Ishikawa (cell line): ENCODE results near the gene SLC44A2.

Source experiments
- CEBPB ChIP-seq: IDR thresholded peaks from 2 replicates; pipeline ENCODE4 v1.6.1; 2012
- CREB1 ChIP-seq: IDR thresholded peaks from 2 replicates; pipeline ENCODE4 v1.6.1; 2012; ENCODE audit warnings: low read depth
- EGR1 ChIP-seq: IDR thresholded peaks from 2 replicates; pipeline ENCODE4 v1.6.1; 2012
- EP300 ChIP-seq: IDR thresholded peaks from 2 replicates; pipeline ENCODE4 v1.6.1; 2012; ENCODE audit warnings: borderline replicate concordance
- FOXM1 ChIP-seq: IDR thresholded peaks from 2 replicates; pipeline ENCODE4 v1.6.1; 2012; ENCODE audit warnings: low read depth, borderline replicate concordance
- NFIC ChIP-seq: IDR thresholded peaks from 2 replicates; pipeline ENCODE4 v1.6.1; 2012
- RAD21 ChIP-seq: IDR thresholded peaks from 2 replicates; pipeline ENCODE4 v1.6.1; 2012; ENCODE audit warnings: low read depth
- TAF1 ChIP-seq: IDR thresholded peaks from 2 replicates; pipeline ENCODE4 v1.6.1; 2012; ENCODE audit warnings: low read depth, mild to moderate bottlenecking
- TCF12 ChIP-seq: IDR thresholded peaks from 2 replicates; pipeline ENCODE4 v1.6.1; 2012; ENCODE audit warnings: low read depth
- TEAD4 ChIP-seq: IDR thresholded peaks from 2 replicates; pipeline ENCODE4 v1.6.1; 2012
- YY1 ChIP-seq: IDR thresholded peaks from 2 replicates; pipeline ENCODE4 v1.6.1; 2012; ENCODE audit warnings: low read depth
- ZBTB7A ChIP-seq: IDR thresholded peaks from 2 replicates; pipeline ENCODE4 v1.6.1; 2012; ENCODE audit warnings: low read depth
- TF ChIP-seq, protein P1 (sequence below): IDR thresholded peaks from 2 replicates; pipeline ENCODE4 v1.6.1; 2012
- TF ChIP-seq, protein P2 (sequence below): IDR thresholded peaks from 2 replicates; pipeline ENCODE4 v1.6.1; 2012; ENCODE audit warnings: low read depth, mild to moderate bottlenecking
- TF ChIP-seq, protein P3 (sequence below): IDR thresholded peaks from 2 replicates; pipeline ENCODE4 v1.6.1; 2012

Gene SLC44A2

DNA sequence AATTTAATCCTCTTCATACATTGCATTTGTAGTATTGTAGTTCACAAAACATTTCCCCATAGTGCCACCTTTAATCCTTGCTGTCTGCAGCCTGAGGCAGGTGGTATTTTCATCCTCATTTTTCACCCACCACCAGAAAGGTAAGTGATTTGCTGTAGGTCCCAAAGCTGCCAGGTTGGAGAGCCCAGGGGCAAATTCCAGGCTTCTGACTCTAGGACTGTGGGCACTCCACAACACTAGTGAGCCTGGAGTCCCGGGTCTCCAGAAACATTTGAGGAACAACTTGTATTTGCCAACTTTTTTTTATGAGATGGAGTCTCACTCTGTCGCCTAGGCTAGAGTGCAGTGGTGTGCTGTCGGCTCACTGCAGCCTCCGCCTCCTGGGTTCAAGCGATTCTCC lies 35.0 kb downstream of the SLC44A2 start:
- no peak for TF ChIP-seq TEAD4
- TF ChIP-seq TCF12: no peak
- TF ChIP-seq EGR1: no peak
- TF ChIP-seq, protein P1, sequence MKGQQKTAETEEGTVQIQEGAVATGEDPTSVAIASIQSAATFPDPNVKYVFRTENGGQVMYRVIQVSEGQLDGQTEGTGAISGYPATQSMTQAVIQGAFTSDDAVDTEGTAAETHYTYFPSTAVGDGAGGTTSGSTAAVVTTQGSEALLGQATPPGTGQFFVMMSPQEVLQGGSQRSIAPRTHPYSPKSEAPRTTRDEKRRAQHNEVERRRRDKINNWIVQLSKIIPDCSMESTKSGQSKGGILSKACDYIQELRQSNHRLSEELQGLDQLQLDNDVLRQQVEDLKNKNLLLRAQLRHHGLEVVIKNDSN: no peak
- no peak for TF ChIP-seq CEBPB
- TF ChIP-seq, protein P2, sequence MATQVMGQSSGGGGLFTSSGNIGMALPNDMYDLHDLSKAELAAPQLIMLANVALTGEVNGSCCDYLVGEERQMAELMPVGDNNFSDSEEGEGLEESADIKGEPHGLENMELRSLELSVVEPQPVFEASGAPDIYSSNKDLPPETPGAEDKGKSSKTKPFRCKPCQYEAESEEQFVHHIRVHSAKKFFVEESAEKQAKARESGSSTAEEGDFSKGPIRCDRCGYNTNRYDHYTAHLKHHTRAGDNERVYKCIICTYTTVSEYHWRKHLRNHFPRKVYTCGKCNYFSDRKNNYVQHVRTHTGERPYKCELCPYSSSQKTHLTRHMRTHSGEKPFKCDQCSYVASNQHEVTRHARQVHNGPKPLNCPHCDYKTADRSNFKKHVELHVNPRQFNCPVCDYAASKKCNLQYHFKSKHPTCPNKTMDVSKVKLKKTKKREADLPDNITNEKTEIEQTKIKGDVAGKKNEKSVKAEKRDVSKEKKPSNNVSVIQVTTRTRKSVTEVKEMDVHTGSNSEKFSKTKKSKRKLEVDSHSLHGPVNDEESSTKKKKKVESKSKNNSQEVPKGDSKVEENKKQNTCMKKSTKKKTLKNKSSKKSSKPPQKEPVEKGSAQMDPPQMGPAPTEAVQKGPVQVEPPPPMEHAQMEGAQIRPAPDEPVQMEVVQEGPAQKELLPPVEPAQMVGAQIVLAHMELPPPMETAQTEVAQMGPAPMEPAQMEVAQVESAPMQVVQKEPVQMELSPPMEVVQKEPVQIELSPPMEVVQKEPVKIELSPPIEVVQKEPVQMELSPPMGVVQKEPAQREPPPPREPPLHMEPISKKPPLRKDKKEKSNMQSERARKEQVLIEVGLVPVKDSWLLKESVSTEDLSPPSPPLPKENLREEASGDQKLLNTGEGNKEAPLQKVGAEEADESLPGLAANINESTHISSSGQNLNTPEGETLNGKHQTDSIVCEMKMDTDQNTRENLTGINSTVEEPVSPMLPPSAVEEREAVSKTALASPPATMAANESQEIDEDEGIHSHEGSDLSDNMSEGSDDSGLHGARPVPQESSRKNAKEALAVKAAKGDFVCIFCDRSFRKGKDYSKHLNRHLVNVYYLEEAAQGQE: no peak
- TF ChIP-seq YY1: no peak
- TF ChIP-seq, protein P3, sequence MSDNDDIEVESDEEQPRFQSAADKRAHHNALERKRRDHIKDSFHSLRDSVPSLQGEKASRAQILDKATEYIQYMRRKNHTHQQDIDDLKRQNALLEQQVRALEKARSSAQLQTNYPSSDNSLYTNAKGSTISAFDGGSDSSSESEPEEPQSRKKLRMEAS: no peak
- no peak for TF ChIP-seq NFIC
- TF ChIP-seq EP300: no peak
- TF ChIP-seq TAF1: no peak
- no peak for TF ChIP-seq FOXM1
- TF ChIP-seq RAD21: no peak

DNA sequence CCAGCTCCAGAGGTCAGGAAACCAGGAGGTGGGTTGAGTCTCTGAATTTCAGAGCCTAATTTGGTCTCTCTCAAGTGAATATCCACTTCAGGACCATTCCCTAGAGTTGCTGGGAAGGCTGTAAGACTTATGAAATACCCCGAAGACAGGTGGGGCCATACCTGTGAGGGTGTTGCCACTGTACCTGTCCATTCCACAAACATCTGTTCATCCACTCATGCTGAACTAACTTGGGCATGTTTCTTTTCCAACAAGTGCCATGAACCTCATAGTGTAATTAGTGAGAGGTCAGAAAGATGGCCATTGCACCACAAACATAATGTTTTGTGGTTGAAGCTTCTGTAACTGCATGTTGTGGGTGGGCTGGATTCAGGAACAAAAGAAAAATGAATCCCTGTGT lies 36.6 kb downstream of the SLC44A2 start:
- TF ChIP-seq EP300 (no peak), YY1 (no peak), RAD21 (no peak), NFIC (no peak), CREB1 (no peak)

DNA sequence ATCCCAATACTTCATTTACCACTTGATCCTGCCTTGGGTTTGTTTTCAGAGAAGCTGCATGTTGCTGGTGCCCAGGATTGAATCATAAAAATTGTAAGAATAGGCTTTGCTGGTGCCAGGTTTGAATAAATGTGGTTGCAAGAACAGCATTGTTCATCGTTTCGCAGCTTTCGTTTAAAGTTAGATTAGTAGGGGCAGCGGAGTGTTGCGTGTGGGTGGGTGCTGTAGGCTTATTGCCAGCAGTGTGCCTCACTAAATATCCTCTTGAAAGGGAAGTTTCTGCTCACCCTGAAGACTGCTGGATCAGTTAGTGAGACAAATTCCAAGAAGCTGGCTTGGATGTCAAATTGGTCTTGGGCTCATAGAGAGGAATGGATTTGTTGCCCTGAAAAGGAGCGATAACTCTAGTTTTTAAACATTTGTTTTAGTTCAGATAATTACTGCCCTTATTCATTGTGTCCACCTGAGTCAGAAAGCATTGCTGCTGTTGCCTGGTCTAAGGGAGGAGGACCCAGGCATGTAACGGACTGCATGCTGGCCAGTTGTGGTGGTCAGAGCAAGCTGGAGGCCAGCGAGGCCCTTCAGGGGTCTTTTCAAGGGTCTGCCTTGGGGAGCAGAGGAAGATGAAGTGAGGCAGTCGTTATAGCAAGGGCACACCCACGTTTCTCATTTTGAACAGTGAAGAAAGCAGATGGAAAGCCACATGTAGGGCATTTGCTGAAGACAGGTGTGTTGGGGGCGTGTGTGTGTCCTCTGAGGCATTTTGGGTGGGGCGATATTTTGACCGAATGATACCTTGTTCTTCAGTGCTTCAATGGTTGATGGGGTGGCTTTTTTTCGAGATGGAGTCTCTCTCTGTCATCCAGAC lies 37.3 kb downstream of the SLC44A2 start:
- TF ChIP-seq TAF1 (no peak), CREB1 (no peak), CEBPB (0 out of 2 replicates have a peak, but pooled peaks have one; percentile 20), RAD21 (no peak), EP300 (no peak), EGR1 (peak; percentile 72), YY1 (no peak), NFIC (peak; percentile 66)
- TF ChIP-seq, protein P2: no peak
- TF ChIP-seq, protein P1: no peak

DNA sequence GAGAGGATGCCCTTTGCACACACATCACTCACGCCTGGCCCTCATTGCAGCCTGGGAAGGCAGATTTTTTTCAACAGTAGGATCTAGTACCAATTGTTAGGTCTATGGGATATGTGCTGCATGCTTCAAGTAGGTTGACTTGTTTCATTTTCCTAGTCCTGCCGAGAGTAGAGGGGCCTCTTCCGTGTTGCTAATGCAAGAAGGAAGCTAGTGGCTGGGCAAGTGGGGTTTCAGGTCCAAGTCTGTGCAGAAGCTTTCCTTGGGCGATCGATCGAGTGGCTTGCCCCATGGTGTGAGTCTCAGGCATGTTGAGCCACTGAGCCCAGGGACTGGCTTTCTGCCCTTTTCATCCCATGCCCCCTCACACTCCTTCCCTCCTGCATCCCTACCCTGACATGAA lies 42.5 kb downstream of the SLC44A2 start:
- no peak for TF ChIP-seq TEAD4
- TF ChIP-seq, protein P1: no peak
- TF ChIP-seq, protein P2: no peak
- TF ChIP-seq CEBPB: no peak
- TF ChIP-seq TAF1: no peak
- no peak for TF ChIP-seq EP300
- TF ChIP-seq YY1: no peak
- TF ChIP-seq EGR1: no peak
- TF ChIP-seq CREB1: no peak
- no peak for TF ChIP-seq TCF12
- no peak for TF ChIP-seq ZBTB7A
- TF ChIP-seq, protein P3: no peak
- TF ChIP-seq FOXM1: no peak
- TF ChIP-seq NFIC: no peak
- TF ChIP-seq RAD21: no peak
